Fibroblast of the aortic adventitia (primary cell): ENCODE data around the gene OLAH. TPM values are rescaled to one million over a fixed set of nuclear protein-coding genes. Genes with fewer than 3 reads are reported as not detected.
A peak's percentile ranks its signal among the peaks of the same experiment; 100 is the strongest.
"Not testable (repeated sequence)": the region's sequence is repeated elsewhere in the genome, so short reads cannot be mapped to it uniquely, and the experiment has no call there.

Experiments used
- DNase-seq: peaks from one replicate; pipeline ENCODE4 v3.0.0-alpha.2; 2010; ENCODE audit warnings: low read depth
- H3K4me3 ChIP-seq: 2 replicates; pipeline ENCODE4 v1.5.1; 2011; ENCODE audit warnings: low read depth, mild to moderate bottlenecking, control low read depth, low read length, moderate library complexity
- total RNA-seq: library from RNA; depleted of rRNA; stranded (reverse); fragments of >200 nt; gene quantifications from 2 replicates; pipeline ENCODE4 v1.2.3, GENCODE V29; 2012; ENCODE audit warnings: low replicate concordance
- TF ChIP-seq, protein P1 (sequence below): IDR thresholded peaks from 2 replicates; pipeline ENCODE4 v1.5.1; 2011; ENCODE audit warnings: mild to moderate bottlenecking, low read length, control low read depth, inconsistent platforms; ENCODE audit not compliant: insufficient read depth

OLAH gene
- not detected in 2 replicates for total RNA-seq

DNA sequence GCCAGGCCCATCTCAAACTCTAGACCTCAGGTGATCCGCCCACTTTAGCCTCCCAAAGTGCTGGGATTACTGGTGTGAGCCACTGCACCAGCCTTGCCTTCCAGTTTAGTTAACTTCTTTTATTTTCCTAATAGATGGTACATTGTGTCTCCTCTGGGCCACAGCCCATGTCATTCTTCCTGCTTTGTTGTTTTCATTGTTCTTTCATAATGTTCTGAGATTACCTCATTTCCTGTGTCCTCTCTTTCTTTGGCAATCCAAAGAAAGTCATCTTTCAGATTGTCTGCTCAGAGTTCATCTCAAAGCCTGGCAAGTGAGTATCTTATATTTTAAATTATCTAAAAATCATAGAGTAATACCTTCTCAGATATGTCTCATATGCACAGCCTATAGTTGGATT is at the start of gene OLAH:
TSS of gene OLAH (plus strand) at position 270 of the 400 bp plus-strand sequence. CDS start 3,346 bp downstream, outside the sequence.
- TF ChIP-seq, protein P1, sequence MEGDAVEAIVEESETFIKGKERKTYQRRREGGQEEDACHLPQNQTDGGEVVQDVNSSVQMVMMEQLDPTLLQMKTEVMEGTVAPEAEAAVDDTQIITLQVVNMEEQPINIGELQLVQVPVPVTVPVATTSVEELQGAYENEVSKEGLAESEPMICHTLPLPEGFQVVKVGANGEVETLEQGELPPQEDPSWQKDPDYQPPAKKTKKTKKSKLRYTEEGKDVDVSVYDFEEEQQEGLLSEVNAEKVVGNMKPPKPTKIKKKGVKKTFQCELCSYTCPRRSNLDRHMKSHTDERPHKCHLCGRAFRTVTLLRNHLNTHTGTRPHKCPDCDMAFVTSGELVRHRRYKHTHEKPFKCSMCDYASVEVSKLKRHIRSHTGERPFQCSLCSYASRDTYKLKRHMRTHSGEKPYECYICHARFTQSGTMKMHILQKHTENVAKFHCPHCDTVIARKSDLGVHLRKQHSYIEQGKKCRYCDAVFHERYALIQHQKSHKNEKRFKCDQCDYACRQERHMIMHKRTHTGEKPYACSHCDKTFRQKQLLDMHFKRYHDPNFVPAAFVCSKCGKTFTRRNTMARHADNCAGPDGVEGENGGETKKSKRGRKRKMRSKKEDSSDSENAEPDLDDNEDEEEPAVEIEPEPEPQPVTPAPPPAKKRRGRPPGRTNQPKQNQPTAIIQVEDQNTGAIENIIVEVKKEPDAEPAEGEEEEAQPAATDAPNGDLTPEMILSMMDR, result no peak

DNA sequence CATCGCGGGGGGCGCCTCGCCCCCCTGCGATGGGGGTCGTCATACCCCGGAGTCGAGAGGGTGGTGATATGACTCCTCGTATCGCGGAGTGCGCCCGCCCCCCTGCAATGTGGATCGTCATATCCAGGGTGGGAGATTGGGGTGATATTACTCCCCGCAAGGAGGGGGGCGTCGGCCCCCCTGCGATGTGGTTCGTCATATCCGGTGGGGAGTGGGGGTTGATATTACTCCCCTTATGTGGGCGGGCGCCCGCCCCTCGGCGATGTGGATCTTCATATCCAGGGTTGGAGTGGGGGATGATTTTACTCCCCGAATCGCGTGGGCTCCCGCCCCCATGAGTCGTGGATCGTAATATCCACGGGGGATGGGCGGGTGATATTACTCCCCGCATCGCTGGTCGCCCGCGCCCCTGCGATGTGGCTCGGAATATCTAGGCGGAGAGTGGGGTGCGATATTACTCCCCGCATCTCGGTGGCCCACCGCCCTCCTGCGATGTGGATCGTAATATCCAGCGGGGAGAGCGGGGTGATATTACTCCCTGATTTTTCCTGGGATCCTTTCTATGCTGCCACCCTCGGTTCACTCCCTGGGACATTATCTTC is 47.7 kb upstream of the OLAH start:
- H3K4me3 ChIP-seq, result no peak overlapping the region
- TF ChIP-seq, protein P1, result no peak
- no peak for DNase-seq

More for the DNA sequence above, at the start of gene OLAH:
- H3K4me3 ChIP-seq, result no peak within 1 kb of the TSS
- no peak for DNase-seq

DNA sequence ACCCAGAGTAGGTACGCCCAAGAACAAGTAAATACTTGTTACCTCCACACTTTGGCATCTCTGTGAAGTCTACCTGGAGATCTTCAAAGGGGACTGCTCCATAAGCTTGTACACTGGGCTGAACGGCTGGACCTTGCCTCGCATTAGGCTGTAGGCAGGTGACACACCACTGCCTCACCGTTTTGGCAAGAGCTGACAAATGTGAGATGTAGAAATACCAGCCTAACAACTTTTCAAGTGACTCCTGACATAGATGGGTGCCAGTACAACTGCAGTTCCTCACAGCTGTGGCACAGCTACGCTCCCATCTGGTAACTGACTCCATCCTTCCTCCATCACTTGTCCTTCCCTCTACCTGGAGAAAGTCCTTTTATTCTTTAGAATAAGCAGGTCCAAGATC is 30.2 kb upstream of the OLAH start:
- DNase-seq, H3K4me3 ChIP-seq: not testable (repeated sequence)

DNA sequence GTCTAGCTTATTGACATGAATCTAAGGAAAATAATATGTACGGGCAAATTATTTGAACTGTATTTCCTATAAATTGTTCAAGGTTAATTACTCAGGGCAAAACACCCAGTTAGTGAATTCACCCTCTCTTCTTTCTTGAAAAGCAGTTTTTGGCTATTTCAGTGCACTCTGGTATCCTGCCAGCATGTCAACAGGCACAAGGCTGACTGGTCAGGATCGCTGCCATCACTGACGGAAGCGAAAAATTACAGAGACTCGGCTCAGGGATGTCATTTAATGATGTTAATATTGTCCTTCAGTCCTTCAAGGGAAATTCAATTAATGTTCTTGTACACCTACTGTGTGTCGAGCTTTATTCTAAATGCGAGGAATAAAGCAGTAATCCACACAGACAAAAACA is 28.3 kb upstream of the OLAH start:
- TF ChIP-seq, protein P1, result no peak
- DNase-seq, result peak; percentile 8
- no peak overlapping the region for H3K4me3 ChIP-seq

DNA sequence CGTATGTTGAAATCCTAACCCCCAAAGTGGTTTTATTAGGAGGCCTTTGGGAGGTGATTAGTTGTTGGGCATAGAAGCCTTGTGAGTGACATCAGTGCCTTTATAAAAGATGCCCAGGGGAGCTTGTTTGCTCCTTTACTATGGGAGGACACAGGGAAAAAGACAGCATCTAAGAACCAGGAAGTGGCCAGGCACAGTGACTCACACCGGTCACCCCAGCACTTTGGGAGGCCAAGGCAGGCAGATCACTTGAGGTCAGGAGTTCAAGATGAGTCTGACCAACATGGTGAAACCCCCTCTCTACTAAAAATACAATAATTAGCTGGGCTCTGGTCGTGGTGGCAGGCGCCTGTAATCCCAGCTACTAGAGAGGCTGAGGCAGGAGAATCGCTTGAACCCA is 22.8 kb upstream of the OLAH start:
- H3K4me3 ChIP-seq, DNase-seq: not testable (repeated sequence)

DNA sequence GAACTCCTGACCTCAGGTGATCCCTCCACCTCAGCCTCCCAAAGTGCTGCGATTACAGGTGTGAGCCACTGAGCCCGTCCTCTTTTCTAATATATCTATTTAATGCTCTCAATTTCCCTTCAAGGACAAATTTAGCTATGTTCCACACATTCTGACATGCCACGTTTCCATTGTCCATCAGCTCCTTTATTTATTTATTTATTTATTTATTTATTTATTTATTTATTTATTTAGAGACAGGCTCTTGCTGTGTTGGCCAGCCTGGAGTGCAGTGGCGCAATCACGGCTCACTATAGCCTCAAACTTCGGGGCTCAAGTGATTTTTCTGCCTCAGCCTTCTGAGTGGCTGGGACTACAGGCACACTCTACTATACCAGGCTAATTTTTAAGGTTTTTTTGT is 20.7 kb upstream of the OLAH start:
- not testable (repeated sequence) for DNase-seq, H3K4me3 ChIP-seq

DNA sequence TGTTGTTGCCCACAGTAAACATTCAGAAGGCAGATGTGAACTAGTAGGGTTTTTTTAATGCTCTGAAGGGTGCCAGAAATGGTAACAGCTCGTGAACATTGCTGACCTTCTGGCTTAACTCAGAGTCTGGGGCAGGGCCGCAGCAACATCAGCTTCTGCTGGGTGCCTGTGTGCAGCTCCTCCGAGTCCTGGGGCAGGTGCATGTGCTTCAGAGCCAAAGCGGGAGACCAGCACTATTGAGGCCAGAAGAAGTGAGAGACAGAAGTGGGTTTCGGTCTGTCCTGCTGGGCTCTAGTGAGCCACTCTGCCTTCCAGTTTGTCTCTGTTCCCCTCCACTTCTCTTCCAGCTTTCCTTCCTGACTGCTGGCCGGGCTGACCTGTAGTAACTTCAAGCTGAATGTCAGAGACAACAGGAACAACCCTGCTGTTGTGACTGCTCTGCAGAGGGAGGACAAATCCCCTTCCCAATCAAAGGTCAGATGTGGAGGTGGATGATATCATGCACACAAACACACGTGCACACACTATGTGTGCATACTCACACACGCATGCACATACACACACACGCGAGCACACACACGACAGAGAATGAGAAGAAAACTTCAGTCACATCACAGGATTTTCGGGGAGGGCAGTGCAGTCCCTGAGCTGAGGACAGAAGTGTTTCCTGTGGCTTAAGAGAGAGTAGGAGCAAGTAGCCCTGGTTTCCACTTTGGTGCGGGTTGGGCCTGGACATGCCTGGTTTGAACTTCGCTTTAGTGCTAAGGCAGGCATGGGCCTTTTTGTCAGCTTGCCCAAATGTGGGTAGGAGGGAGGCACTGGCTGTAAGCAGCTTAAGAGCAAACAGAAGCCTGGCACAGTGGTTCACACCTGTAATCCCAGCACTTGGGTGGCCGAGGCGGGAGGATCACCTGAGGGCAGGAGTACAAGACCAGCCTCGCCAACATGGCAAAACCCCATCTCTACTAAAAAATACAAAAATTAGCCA is 19.4 kb upstream of the OLAH start:
- DNase-seq, H3K4me3 ChIP-seq: not testable (repeated sequence)

DNA sequence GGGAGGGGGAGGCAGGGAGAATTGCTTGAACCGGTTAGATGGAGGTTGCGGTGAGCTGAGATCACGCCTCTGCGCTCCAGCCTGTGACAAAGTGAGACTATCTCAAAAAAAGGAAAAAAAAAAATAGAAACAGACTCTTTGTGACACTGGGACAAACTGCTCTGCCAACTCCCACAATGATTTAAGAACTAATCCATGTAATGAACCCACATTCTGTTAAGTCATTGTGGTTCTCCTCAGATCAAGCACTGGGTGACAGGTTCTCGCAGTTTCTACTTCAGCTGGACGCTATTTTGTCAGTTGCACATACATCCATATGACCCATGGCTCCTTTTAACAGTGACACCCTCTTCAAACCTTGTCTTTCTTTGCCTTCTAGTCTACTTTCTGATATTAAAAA is 18.7 kb upstream of the OLAH start:
- H3K4me3 ChIP-seq, DNase-seq: not testable (repeated sequence)

DNA sequence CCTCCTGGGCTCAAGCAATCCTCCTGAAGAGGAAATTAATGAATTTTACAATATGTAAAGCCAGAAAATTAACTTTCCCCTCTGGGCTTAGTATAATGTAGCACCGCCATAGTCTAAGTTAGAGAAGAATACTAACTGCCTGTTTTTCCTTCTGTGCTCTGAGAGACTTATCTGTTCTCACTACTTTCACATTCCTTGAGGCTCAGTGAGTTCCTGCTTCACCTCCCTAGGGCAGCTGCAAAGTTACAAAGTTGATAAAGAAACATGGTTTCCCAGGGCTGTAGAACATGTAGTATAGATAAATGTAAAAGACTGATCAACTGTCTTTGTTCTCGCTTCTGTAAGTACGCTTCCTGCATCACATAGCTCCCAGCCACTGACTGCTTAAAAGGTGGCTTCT is 16.0 kb upstream of the OLAH start:
- no peak overlapping the region for H3K4me3 ChIP-seq
- TF ChIP-seq, protein P1, result no peak
- peak; percentile 5 for DNase-seq
